ENCODE measurements around the gene CHST8.

CHST8 gene

GRCh38 chr19:33755099-33756035, 133.6 kb downstream of the CHST8 start:
- Mint-ChIP-seq H3K9me3 (peaks cover 1% of the 10 kb centered on the region), H3K27me3 (peaks cover 13% of the 10 kb centered on the region), H3K27ac (no peak overlapping the region), H3K4me1 (no peaks in the 10 kb centered on the region), H3K36me3 (no peaks in the 10 kb centered on the region), H3K4me3 (no peak overlapping the region)
- no peak for ATAC-seq (ENCODE audit: low read depth)
- no peak for DNase-seq (ENCODE audit: low spot score in 2 of 2)

- ATAC-seq (ENCODE audit: low read depth) = no peak
- Mint-ChIP-seq H3K36me3 (no peaks in the 10 kb centered on the region), H3K4me3 (no peak overlapping the region), H3K4me1 (no peaks in the 10 kb centered on the region), H3K27ac (no peak overlapping the region), H3K27me3 (peaks cover 13% of the 10 kb centered on the region), H3K9me3 (peaks cover 1% of the 10 kb centered on the region)
- no peak for DNase-seq (ENCODE audit: low spot score in 2 of 2)
These were observed 134.4 kb downstream of the CHST8 start for GRCh38 chr19:33756177-33756576.

GRCh38 chr19:33758541-33759013, 136.8 kb downstream of the CHST8 start:
- no peak for DNase-seq (ENCODE audit: low spot score in 2 of 2)
- no peaks in the 10 kb centered on the region for H3K36me3 Mint-ChIP-seq
- H3K27ac Mint-ChIP-seq = no peak overlapping the region
- peaks cover 13% of the 10 kb centered on the region for H3K27me3 Mint-ChIP-seq
- peaks cover 1% of the 10 kb centered on the region for H3K9me3 Mint-ChIP-seq
- no peak for ATAC-seq (ENCODE audit: low read depth)
- no peak overlapping the region for H3K4me3 Mint-ChIP-seq
- H3K4me1 Mint-ChIP-seq = no peaks in the 10 kb centered on the region

GRCh38 chr19:33759356-33759755, 137.6 kb downstream of the CHST8 start:
- Mint-ChIP-seq H3K36me3 (no peaks in the 10 kb centered on the region), H3K27me3 (peaks cover 11% of the 10 kb centered on the region), H3K4me3 (no peak overlapping the region), H3K9me3 (no peaks in the 10 kb centered on the region), H3K27ac (no peak overlapping the region), H3K4me1 (no peaks in the 10 kb centered on the region)
- ATAC-seq (ENCODE audit: low read depth) (no peak), DNase-seq (ENCODE audit: low spot score in 2 of 2) (no peak)

- no peak for ATAC-seq (ENCODE audit: low read depth)
- Mint-ChIP-seq H3K9me3 (no peaks in the 10 kb centered on the region), H3K27me3 (peaks cover 13% of the 10 kb centered on the region), H3K27ac (no peak overlapping the region), H3K36me3 (no peaks in the 10 kb centered on the region), H3K4me3 (no peak overlapping the region), H3K4me1 (no peaks in the 10 kb centered on the region)
- no peak for DNase-seq (ENCODE audit: low spot score in 2 of 2)
These were observed 142.0 kb downstream of the CHST8 start for GRCh38 chr19:33763633-33764371.

- Mint-ChIP-seq H3K27ac (no peak overlapping the region), H3K36me3 (no peaks in the 10 kb centered on the region), H3K27me3 (peaks cover 16% of the 10 kb centered on the region), H3K9me3 (no peaks in the 10 kb centered on the region), H3K4me1 (no peaks in the 10 kb centered on the region), H3K4me3 (no peak overlapping the region)
- no peak for ATAC-seq (ENCODE audit: low read depth)
- no peak for DNase-seq (ENCODE audit: low spot score in 2 of 2)
These were observed 144.9 kb downstream of the CHST8 start for GRCh38 chr19:33766623-33767022.

GRCh38 chr19:33767898-33768413, 146.2 kb downstream of the CHST8 start:
- no peak for DNase-seq (ENCODE audit: low spot score in 2 of 2)
- H3K4me3 Mint-ChIP-seq = no peak overlapping the region
- peaks cover 16% of the 10 kb centered on the region for H3K27me3 Mint-ChIP-seq
- no peaks in the 10 kb centered on the region for H3K9me3 Mint-ChIP-seq
- H3K27ac Mint-ChIP-seq = no peak overlapping the region
- ATAC-seq (ENCODE audit: low read depth) = no peak
- H3K36me3 Mint-ChIP-seq = no peaks in the 10 kb centered on the region
- H3K4me1 Mint-ChIP-seq = no peaks in the 10 kb centered on the region

GRCh38 chr19:33769208-33769607, 147.5 kb downstream of the CHST8 start:
- Mint-ChIP-seq H3K27ac (no peak overlapping the region), H3K36me3 (no peaks in the 10 kb centered on the region), H3K4me1 (no peaks in the 10 kb centered on the region), H3K4me3 (no peak overlapping the region), H3K27me3 (peaks cover 16% of the 10 kb centered on the region), H3K9me3 (no peaks in the 10 kb centered on the region)
- DNase-seq (ENCODE audit: low spot score in 2 of 2) = no peak
- no peak for ATAC-seq (ENCODE audit: low read depth)

GRCh38 chr19:33770107-33770506, 148.4 kb downstream of the CHST8 start:
- Mint-ChIP-seq H3K36me3 (no peaks in the 10 kb centered on the region), H3K27ac (no peak overlapping the region), H3K9me3 (no peaks in the 10 kb centered on the region)

GRCh38 chr19:33771384-33772101, 149.8 kb downstream of the CHST8 start:
- DNase-seq (ENCODE audit: low spot score in 2 of 2) = peak; percentile 35 to 57
- Mint-ChIP-seq H3K36me3 (no peaks in the 10 kb centered on the region), H3K9me3 (no peaks in the 10 kb centered on the region), H3K27me3 (peaks cover 20% of the 10 kb centered on the region), H3K4me3 (no peak overlapping the region), H3K27ac (no peak overlapping the region), H3K4me1 (peaks cover 5% of the 10 kb centered on the region)
- peak; percentile 41 for ATAC-seq (ENCODE audit: low read depth)

More at GRCh38 chr19:33770107-33770506, 148.4 kb downstream of the CHST8 start:
- no peak overlapping the region for H3K4me3 Mint-ChIP-seq
- peaks cover 14% of the 10 kb centered on the region for H3K27me3 Mint-ChIP-seq
- H3K4me1 Mint-ChIP-seq = no peaks in the 10 kb centered on the region
- DNase-seq (ENCODE audit: low spot score in 2 of 2) (no peak), ATAC-seq (ENCODE audit: low read depth) (no peak)

GRCh38 chr19:33772102-33772857, 150.5 kb downstream of the CHST8 start:
- Mint-ChIP-seq H3K27me3 (peaks cover 17% of the 10 kb centered on the region), H3K9me3 (no peaks in the 10 kb centered on the region), H3K36me3 (no peaks in the 10 kb centered on the region), H3K27ac (no peak overlapping the region), H3K4me1 (peaks cover 5% of the 10 kb centered on the region), H3K4me3 (no peak overlapping the region)
- DNase-seq (ENCODE audit: low spot score in 2 of 2) (no peak), ATAC-seq (ENCODE audit: low read depth) (no peak)

- H3K4me1 Mint-ChIP-seq = peaks cover 5% of the 10 kb centered on the region
- peaks cover 14% of the 10 kb centered on the region for H3K27me3 Mint-ChIP-seq
- H3K36me3 Mint-ChIP-seq = no peaks in the 10 kb centered on the region
- DNase-seq (ENCODE audit: low spot score in 2 of 2) (no peak), ATAC-seq (ENCODE audit: low read depth) (no peak)
- no peak overlapping the region for H3K27ac Mint-ChIP-seq
- no peak overlapping the region for H3K4me3 Mint-ChIP-seq
- no peaks in the 10 kb centered on the region for H3K9me3 Mint-ChIP-seq
These were observed 151.1 kb downstream of the CHST8 start for GRCh38 chr19:33772858-33773180.
